SIG-M5 (cell line): ENCODE measurements around the gene OR2H2.

Source experiments
- DNase-seq: peaks from one replicate; lab custom pipeline; 2025; lab: John Stamatoyannopoulos, UW

The OR2H2 gene

GRCh38 chr6:29630315-29630714 lies 45.4 kb downstream of the OR2H2 start:
- DNase-seq: no peak

- DNase-seq: no peak
Observed at GRCh38 chr6:29631209-29631810, 46.4 kb downstream of the OR2H2 start.

DNA sequence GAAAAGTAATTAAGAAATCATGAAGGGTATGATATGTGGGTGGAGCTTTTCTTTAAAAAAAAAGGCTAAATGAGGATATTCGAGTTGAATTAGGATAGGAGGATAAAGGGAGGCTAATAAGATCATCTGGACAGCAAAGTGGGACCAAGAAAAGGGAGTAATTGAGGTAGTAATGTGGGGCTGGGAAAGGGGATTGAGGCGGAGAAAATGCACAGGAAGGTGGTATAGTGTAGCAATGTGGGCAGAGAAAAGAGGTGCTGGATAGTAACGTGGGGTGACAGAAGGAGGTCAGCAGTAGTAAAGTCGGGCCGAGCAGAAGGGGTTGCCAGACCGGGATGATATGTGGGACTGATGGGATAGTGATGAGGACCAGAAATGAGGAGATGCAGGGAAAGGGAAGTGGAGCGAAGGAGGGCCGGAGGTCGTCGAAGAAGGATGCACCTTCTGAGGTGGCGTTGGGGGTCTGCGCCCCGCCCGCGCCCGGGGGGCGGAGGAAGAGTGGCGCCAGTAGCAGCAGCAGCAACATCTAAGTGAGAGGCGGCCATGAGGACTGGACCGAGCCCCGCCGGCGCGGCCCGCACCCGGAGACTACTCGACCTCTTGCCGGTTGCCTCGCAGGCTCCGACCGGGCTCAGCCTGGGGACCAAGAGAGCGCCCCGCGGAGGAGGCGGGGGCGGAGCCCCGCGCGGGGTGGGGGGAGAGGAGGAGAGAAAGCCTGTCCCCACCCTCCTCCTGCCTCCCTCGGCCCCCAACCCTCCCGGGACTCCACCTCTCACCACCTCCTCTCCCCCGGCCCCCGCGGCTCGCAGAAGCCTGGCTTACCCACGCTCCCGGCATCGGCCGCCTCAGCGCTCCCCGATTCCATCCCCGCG lies 47.2 kb downstream of the OR2H2 start:
- DNase-seq: no peak

DNA sequence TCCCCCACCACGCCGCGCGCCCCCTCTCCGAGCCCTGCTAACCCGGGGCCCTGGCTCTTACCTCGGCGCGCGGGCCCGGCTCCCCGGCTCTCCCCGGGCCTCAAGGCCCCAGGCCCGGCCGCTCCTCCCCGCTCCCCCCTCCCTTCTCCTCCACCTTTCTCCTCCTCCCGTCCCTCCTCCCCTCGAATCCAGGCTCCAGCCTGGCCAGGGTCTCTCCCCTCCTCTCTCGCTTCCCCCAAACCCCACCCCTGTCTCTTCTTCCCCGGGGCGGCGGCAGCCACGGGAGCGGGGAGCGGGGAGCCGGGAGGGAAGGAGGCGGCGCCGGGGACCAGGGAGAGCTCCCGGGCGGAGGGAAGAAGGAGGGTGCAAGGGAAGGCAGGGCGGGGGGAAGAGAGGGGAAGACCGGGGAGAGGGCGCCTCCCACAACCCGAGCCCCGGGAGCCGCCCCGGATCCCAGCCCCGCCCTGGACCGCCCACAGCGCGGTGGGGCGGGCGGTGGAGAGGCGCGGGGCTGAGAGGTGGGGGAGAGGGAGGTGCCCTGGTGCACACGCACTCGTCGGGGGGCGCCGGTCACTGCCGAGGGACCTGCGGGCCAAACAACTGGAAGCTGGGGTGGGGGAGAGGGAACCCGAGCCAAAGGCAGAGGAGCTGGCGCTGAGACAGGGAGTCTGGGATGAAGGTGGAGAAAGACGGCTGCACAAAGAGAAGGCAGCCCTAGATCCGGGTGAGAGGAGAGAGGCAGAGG lies 48.0 kb downstream of the OR2H2 start, which contains the start of gene GABBR1:
TSS of gene GABBR1 (minus strand) at position 395 of the 745 bp plus-strand sequence. CDS start 798 bp downstream, outside the sequence.
- no peak for DNase-seq

DNA sequence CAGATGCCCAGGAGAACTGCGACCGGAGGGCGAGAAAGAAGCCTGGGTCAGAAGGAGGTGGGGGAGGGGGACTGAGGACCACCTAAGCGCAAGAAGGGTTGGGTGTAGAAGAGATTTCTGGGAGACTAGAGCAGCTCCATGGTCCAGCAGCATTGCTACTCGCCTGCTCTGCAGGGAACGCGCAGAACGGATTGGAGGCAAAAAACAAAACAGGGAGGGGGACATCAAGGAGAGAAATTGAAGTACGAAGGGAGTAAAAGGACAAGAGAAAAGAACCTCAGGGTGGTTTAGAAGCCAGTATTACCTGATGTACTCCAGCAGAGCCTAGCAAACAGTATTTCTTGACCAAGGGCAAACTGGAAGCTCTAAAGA lies 48.6 kb downstream of the OR2H2 start:
- DNase-seq: no peak

DNA sequence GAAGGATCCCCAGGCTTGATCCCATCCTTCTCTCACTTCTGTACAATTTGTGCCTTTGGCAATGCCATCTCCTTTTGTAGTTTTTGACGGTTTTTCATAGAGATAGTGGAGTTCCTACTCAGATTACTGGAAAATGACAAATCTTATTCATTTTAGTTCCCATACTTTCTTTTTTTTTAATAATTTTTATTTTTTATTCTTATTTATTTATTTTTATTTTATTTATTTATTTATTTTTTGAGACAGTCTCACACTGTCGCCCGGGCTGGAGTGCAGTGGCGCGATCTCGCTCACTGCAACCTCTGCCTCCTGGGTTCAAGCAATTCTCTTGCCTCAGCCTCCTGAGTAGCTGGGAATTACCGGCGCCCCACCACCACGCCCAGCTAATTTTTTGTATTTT lies 52.3 kb downstream of the OR2H2 start:
- no peak for DNase-seq
